IMR-90 (cell line): ENCODE results near the gene KRTAP5-1. TPM values are rescaled to one million over a fixed set of nuclear protein-coding genes. Genes with fewer than 3 reads are reported as not detected.

Experiments
- ATAC-seq: fragments of 200-7000 bp; cut with Tn5 transposase; 2 replicates; pipeline ENCODE4 v1.9.1; 2020; ENCODE audit warnings: low read depth, mild to moderate bottlenecking, moderate library complexity
- BruUV-seq: library from RNA; stranded (reverse); fragments of 400-500 nt; replicated peaks from 2 replicates; lab custom pipeline; 2021; lab: Mats Ljungman, UMichigan
- CTCF ChIA-PET: fragments of 300-600 bp; formaldehyde crosslinking; extraction: SDS; loops from one replicate; lab custom pipeline; 2021; ENCODE audit warnings: antibody characterized with exemption; lab: Yijun Ruan, JAX
- POLR2A ChIA-PET: fragments of 300-600 bp; sonication (Branson Sonifier 250); formaldehyde crosslinking; loops from one replicate; lab custom pipeline; 2022; ENCODE audit warnings: antibody characterized with exemption; ENCODE audit not compliant: unreplicated experiment; lab: Charles Lee
- DNase-seq: peaks from one replicate; pipeline ENCODE4 v3.0.0; 2013
- H2AFZ ChIP-seq: replicated peaks from 2 replicates; pipeline ENCODE3; 2013; ENCODE audit warnings: low read length, mild to moderate bottlenecking; ENCODE audit not compliant: poor library complexity
- H2AK5ac ChIP-seq: 2 replicates; pipeline ENCODE4 v1.6.1; 2013; ENCODE audit warnings: low read depth, low read length, inconsistent platforms
- H2AK9ac ChIP-seq: replicated peaks from 2 replicates; pipeline ENCODE3; 2013; ENCODE audit warnings: mild to moderate bottlenecking, low read depth, low read length, moderate library complexity; ENCODE audit not compliant: poor library complexity
- H2BK120ac ChIP-seq: 2 replicates; pipeline ENCODE4 v1.6.1; 2013; ENCODE audit warnings: low read depth, low read length, inconsistent platforms
- H2BK15ac ChIP-seq: 3 replicates; pipeline ENCODE4 v1.6.1; 2013; ENCODE audit warnings: low read depth, low read length, inconsistent platforms
- H2BK20ac ChIP-seq: 2 replicates; pipeline ENCODE4 v1.6.1; 2013; ENCODE audit warnings: low read depth, mild to moderate bottlenecking, inconsistent platforms, low read length, moderate library complexity
- H2BK5ac ChIP-seq: 2 replicates; pipeline ENCODE4 v1.6.1; 2013; ENCODE audit warnings: mild to moderate bottlenecking, low read depth, low read length, inconsistent platforms; ENCODE audit not compliant: poor library complexity, severe bottlenecking
- H3K14ac ChIP-seq: replicated peaks from 2 replicates; pipeline ENCODE4 v1.6.1; 2013; ENCODE audit warnings: low read depth, low read length, inconsistent platforms
- H3K18ac ChIP-seq: 2 replicates; pipeline ENCODE4 v1.6.1; 2013; ENCODE audit warnings: low read depth, low read length, control low read depth
- H3K23ac ChIP-seq: 2 replicates; pipeline ENCODE4 v1.6.1; 2013; ENCODE audit warnings: low read depth, low read length, inconsistent platforms
- H3K27ac ChIP-seq: 2 replicates; pipeline ENCODE4 v1.5.1; 2013; ENCODE audit warnings: mild to moderate bottlenecking, control low read depth, low read length; ENCODE audit not compliant: insufficient read depth
- H3K27me3 ChIP-seq: 2 replicates; pipeline ENCODE4 v1.6.1; 2013; ENCODE audit warnings: low read length; ENCODE audit not compliant: control insufficient read depth, insufficient read depth
- H3K36me3 ChIP-seq: 2 replicates; pipeline ENCODE4 v1.6.1; 2013; ENCODE audit warnings: low read length, mixed read lengths; ENCODE audit not compliant: control insufficient read depth, insufficient read depth
- H3K4ac ChIP-seq: 2 replicates; pipeline ENCODE4 v1.6.1; 2013; ENCODE audit warnings: low read depth, low read length, inconsistent platforms
- H3K4me1 ChIP-seq: 2 replicates; pipeline ENCODE4 v1.6.1; 2013; ENCODE audit warnings: low read length, mixed read lengths; ENCODE audit not compliant: control insufficient read depth, insufficient read depth
- H3K4me2 ChIP-seq: 2 replicates; pipeline ENCODE4 v1.6.1; 2013; ENCODE audit warnings: low read depth, mild to moderate bottlenecking, control low read depth, low read length, moderate library complexity
- H3K4me3 ChIP-seq: 2 replicates; pipeline ENCODE4 v1.5.1; 2013; ENCODE audit warnings: low read depth, mild to moderate bottlenecking, control low read depth, low read length, moderate library complexity; ENCODE audit not compliant: insufficient read depth
- H3K56ac ChIP-seq: 2 replicates; pipeline ENCODE4 v1.6.1; 2013; ENCODE audit warnings: low read length, inconsistent platforms; ENCODE audit not compliant: insufficient read depth; ENCODE audit errors: extremely low read depth
- H3K79me1 ChIP-seq, 2 experiments: 2 replicates each; pipeline ENCODE4 v1.6.1; 2013; ENCODE audit warnings: low read length in 2 of 2, inconsistent platforms in 1 of 2, low read depth in 1 of 2
- H3K9ac ChIP-seq: 2 replicates; pipeline ENCODE4 v1.6.1; 2013; ENCODE audit warnings: low read depth, low read length, control low read depth
- H3K9me1 ChIP-seq: 2 replicates; pipeline ENCODE4 v1.6.1; 2013; ENCODE audit warnings: low read length, inconsistent platforms; ENCODE audit not compliant: insufficient read depth
- H3K9me3 ChIP-seq: 2 replicates; pipeline ENCODE4 v1.6.1; 2013; ENCODE audit warnings: low read length; ENCODE audit not compliant: control insufficient read depth, insufficient read depth
- H4K20me1 ChIP-seq: 2 replicates; pipeline ENCODE4 v1.6.1; 2013; ENCODE audit warnings: low read length, inconsistent platforms; ENCODE audit not compliant: insufficient read depth
- H4K5ac ChIP-seq: 2 replicates; pipeline ENCODE4 v1.6.1; 2013; ENCODE audit warnings: mild to moderate bottlenecking, low read depth, low read length, control low read depth
- H4K8ac ChIP-seq, 2 experiments: 2 replicates each; pipeline ENCODE4 v1.6.1; 2013; ENCODE audit warnings: low read depth in 2 of 2, low read length in 2 of 2, control low read depth in 1 of 2, inconsistent platforms in 1 of 2
- H4K91ac ChIP-seq: 2 replicates; pipeline ENCODE4 v1.6.1; 2013; ENCODE audit warnings: low read depth, low read length, inconsistent platforms; ENCODE audit not compliant: insufficient read depth
- CEBPB ChIP-seq: IDR thresholded peaks from 2 replicates; pipeline ENCODE4 v1.6.1; 2012; ENCODE audit warnings: low read depth, low read length, improper control_type of control experiment
- NFE2L2 ChIP-seq: fragments of 150-350 bp; IDR thresholded peaks from 2 replicates; pipeline ENCODE4 v1.6.1; 2016; ENCODE audit warnings: low read depth, mild to moderate bottlenecking, low read length
- RCOR1 ChIP-seq: IDR thresholded peaks from 2 replicates; pipeline ENCODE4 v1.6.1; 2012; ENCODE audit warnings: mild to moderate bottlenecking, low read length, improper control_type of control experiment; ENCODE audit not compliant: insufficient replicate concordance
- SMC3 ChIP-seq: fragments of 150-350 bp; IDR thresholded peaks from 2 replicates; pipeline ENCODE4 v1.6.1; 2016; ENCODE audit warnings: low read depth, mild to moderate bottlenecking, antibody characterized with exemption, low read length, moderate library complexity
- WGBS, 2 experiments: methylation state at CpG; one replicate each; pipeline versions ENCODE4 v1.1.5 to v1.1.7; 2013; ENCODE audit warnings: missing lambda C conversion rate in 2 of 2; ENCODE audit not compliant: insufficient read length in 1 of 2; ENCODE audit errors: extremely low coverage in 2 of 2; 5-methylcytosine and 5-hydroxymethylcytosine counted together
- dilution Hi-C: fragments of 300-500 bp; cut with HindIII; formaldehyde crosslinking; loops from one replicate; pipeline ENCODE4 v1.14.3; 2018; ENCODE audit warnings: low sequenced_read_pairs; ENCODE audit not compliant: unreplicated experiment
- in situ Hi-C: fragments of 300-500 bp; cut with MboI; formaldehyde crosslinking; loops from 3 replicates; pipeline ENCODE4 v1.14.3; 2019; ENCODE audit warnings: low sequenced_read_pairs, inconsistent platforms, mixed read lengths
- intact Hi-C: fragments of 100-400 bp; cut with micrococcal nuclease; formaldehyde crosslinking; loops from 2 replicates; pipeline ENCODE4 v1.10.0; 2022
- polyA plus RNA-seq, 3 experiments: library from polyadenylated mRNA; depleted of rRNA; stranded (reverse); fragments of >200 nt; gene quantifications; 2 replicates each; pipeline ENCODE4 v1.2.3, GENCODE V29; 2012; ENCODE audit warnings: low replicate concordance in 1 of 3
- total RNA-seq: library from RNA; depleted of rRNA; stranded (reverse); fragments of >200 nt; gene quantifications from 2 replicates; pipeline ENCODE4 v1.2.3, GENCODE V29; 2012
- TF ChIP-seq, protein P1 (sequence below): conservative IDR thresholded peaks from 2 replicates; pipeline ENCODE4 v1.5.1; 2012; ENCODE audit warnings: mild to moderate bottlenecking, low read depth, low read length, improper control_type of control experiment
- TF ChIP-seq, protein P2 (sequence below): fragments of 150-350 bp; IDR thresholded peaks from 2 replicates; pipeline ENCODE4 v1.6.1; 2016; ENCODE audit warnings: low read depth, mild to moderate bottlenecking, low read length, moderate library complexity, borderline replicate concordance
- TF ChIP-seq, protein P3 (sequence below): fragments of 150-350 bp; IDR thresholded peaks from 2 replicates; pipeline ENCODE4 v1.6.1; 2017; ENCODE audit warnings: mild to moderate bottlenecking, antibody characterized with exemption, low read length, low read depth

KRTAP5-1 gene
- total and polyA plus RNA-seq, 2 of the 4 experiments (the other 2 are of a cell fraction) = not detected

GRCh38 chr11:1570531-1570895 lies 14.6 kb downstream of the KRTAP5-1 start:
- Histone ChIP-seq H4K91ac (no peak overlapping the region), H3K9me3 (no peaks in the 10 kb centered on the region), H3K9ac (no peak overlapping the region), H3K9me1 (no peaks in the 10 kb centered on the region), H3K79me1 (peaks cover 11 to 26% of the 10 kb centered on the region in 2 experiments; a peak in 2 of 4 replicates), H3K27ac (no peak overlapping the region), H2AK5ac (no peak overlapping the region), H3K56ac (no peak overlapping the region), H3K4me1 (peaks cover 3% of the 10 kb centered on the region), H3K4me2 (peak overlapping the region; percentile 59; the same call in 1 of the 2 replicates), H4K20me1 (peaks cover 66% of the 10 kb centered on the region), H2BK5ac (no peak overlapping the region), H3K18ac (no peak overlapping the region), H3K36me3 (no peaks in the 10 kb centered on the region), H2BK20ac (no peak overlapping the region), H3K4ac (no peak overlapping the region; the same call in 1 of the 2 replicates), H2BK120ac (no peak overlapping the region), H2AK9ac (peak overlapping the region; percentile 39), H3K23ac (no peak overlapping the region; the same call in 1 of the 2 replicates), H3K4me3 (0 out of 2 replicates have a peak overlapping the region, but pooled peaks have one; percentile 58), H2AFZ (no peak overlapping the region), H2BK15ac (no peak overlapping the region), H3K27me3 (peaks cover 20% of the 10 kb centered on the region), H3K14ac (no peak overlapping the region), H4K5ac (no peak overlapping the region), H4K8ac (no peak overlapping the region)
- WGBS, 2 experiments = 100% methylated on average over 2 of the region's 8 CpGs; no CpG with 5 or more reads in 1 of the 2 experiments
- no TSS peak for BruUV-seq
- dilution Hi-C loops = no loop called here
- TF ChIP-seq SMC3 = no peak
- TF ChIP-seq, protein P1, sequence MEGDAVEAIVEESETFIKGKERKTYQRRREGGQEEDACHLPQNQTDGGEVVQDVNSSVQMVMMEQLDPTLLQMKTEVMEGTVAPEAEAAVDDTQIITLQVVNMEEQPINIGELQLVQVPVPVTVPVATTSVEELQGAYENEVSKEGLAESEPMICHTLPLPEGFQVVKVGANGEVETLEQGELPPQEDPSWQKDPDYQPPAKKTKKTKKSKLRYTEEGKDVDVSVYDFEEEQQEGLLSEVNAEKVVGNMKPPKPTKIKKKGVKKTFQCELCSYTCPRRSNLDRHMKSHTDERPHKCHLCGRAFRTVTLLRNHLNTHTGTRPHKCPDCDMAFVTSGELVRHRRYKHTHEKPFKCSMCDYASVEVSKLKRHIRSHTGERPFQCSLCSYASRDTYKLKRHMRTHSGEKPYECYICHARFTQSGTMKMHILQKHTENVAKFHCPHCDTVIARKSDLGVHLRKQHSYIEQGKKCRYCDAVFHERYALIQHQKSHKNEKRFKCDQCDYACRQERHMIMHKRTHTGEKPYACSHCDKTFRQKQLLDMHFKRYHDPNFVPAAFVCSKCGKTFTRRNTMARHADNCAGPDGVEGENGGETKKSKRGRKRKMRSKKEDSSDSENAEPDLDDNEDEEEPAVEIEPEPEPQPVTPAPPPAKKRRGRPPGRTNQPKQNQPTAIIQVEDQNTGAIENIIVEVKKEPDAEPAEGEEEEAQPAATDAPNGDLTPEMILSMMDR = no peak
- no peak for TF ChIP-seq CEBPB
- no peak for TF ChIP-seq RCOR1
- TF ChIP-seq, protein P2, sequence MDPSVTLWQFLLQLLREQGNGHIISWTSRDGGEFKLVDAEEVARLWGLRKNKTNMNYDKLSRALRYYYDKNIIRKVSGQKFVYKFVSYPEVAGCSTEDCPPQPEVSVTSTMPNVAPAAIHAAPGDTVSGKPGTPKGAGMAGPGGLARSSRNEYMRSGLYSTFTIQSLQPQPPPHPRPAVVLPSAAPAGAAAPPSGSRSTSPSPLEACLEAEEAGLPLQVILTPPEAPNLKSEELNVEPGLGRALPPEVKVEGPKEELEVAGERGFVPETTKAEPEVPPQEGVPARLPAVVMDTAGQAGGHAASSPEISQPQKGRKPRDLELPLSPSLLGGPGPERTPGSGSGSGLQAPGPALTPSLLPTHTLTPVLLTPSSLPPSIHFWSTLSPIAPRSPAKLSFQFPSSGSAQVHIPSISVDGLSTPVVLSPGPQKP = no peak
- TF ChIP-seq, protein P3, sequence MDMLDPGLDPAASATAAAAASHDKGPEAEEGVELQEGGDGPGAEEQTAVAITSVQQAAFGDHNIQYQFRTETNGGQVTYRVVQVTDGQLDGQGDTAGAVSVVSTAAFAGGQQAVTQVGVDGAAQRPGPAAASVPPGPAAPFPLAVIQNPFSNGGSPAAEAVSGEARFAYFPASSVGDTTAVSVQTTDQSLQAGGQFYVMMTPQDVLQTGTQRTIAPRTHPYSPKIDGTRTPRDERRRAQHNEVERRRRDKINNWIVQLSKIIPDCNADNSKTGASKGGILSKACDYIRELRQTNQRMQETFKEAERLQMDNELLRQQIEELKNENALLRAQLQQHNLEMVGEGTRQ = 0 out of 2 replicates have a peak, but pooled peaks have one; percentile 14
- no peak for TF ChIP-seq NFE2L2
- ATAC-seq (no peak), DNase-seq (no peak)
- POLR2A ChIA-PET = no interaction called here
- in situ Hi-C loops = no loop called here
- CTCF ChIA-PET = no interaction called here
- intact Hi-C loops = no loop called here
